ENCODE results near the gene UCKL1.
"Not testable (repeated sequence)": the region's sequence is repeated elsewhere in the genome, so short reads cannot be mapped to it uniquely, and the experiment has no call there.

UCKL1 gene

DNA sequence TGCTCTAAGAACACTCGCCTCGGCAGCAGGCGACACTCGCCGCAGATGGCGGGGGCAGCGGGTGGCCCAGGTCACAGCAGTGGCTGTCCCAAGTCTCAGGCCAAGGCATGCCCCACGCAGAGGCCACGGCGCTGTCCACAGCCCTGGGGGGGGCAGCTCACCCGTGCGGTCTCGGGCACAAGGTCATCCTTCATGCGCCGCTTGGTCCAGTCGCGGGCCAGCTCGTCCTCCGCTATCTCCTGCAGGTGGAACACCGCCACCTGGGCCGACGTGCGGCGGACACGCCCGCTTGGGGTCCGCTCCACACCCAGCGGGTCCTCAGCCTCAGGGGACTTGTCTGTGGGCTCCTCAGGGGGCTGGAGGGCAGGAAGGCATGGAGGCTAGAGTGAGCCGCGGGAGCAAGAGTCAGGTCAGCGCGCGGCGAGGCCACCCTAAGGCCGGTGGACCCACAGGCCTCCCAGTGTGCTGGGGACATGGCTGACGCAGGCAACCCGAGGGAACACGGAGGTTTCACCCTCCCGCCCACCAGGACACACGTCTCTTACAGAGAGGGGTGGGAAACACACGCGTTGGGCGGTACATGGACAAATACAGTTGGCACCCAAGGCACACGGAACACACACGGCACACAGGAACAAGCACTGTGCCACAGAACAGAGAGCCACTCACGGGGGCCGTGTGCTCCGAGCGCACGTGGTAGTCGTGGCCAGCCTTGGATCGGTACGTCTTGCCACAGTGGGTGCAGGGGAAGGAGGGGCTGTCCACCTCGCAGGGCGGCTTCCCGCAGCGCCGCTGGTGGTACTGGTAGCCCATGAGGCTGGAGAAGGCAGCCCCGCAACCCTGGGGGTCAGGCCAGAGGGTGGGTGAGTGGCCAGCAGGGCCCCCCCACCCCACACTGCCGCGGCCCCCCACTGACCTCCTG, 6.5 kb upstream of the UCKL1 start:
- no peaks in the 10 kb centered on the region for H3K9me3 ChIP-seq (ENCODE audit: control insufficient read depth, low read depth, low read length)
- H3K4me3 ChIP-seq (ENCODE audit: low read length) = no peak overlapping the region
- peaks cover 13% of the 10 kb centered on the region for H3K4me1 ChIP-seq (ENCODE audit: control insufficient read depth, low read depth, low read length)
- H3K36me3 ChIP-seq (ENCODE audit: control insufficient read depth, low read depth, low read length) = peaks cover 28% of the 10 kb centered on the region
- H3K27me3 ChIP-seq (ENCODE audit: control insufficient read depth, insufficient read depth, low read length) = no peaks in the 10 kb centered on the region
- no peak overlapping the region for H3K9ac ChIP-seq (ENCODE audit: low read length)
- no peak overlapping the region for H3K27ac ChIP-seq (ENCODE audit: low read length)

DNA sequence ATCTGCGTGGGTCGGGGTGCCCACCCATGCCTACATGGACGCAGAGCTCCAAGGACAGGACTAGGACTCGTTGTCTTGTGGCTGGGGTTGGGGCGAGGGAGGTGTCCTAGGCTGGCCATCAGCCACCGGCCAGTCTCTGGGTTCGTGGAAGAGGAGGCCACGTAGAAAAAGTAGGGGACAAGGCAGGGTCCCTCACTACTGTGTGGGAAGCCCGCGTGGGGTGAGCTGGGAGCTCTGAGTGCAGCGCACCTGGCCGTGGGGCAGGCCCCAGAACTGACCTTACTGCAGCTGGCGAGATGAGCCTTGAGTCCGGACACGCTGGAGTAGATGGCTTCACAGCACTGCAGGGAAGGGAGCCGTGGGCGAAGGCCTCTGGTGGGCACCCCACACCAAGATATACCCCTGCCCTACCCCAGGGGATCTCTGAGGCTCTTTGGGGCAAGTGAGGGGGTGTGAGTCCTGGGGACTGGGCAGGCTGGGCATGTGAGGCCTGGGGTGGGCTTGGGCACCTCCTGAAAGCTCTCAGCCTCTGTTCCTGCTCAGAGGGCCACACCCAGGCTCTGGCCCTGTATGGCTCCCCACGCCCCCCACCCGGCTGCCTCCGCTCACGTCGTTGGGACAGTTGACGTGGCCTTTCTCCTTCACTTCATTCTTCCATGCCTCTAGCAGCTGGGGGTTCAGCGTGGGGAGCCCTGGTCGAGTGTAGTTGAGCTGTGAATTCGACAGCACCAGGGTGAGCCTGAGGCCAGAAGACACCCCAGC, 5.6 kb upstream of the UCKL1 start:
- Histone ChIP-seq H3K9me3 (ENCODE audit: control insufficient read depth, low read depth, low read length) (no peaks in the 10 kb centered on the region), H3K4me1 (ENCODE audit: control insufficient read depth, low read depth, low read length) (peaks cover 13% of the 10 kb centered on the region), H3K36me3 (ENCODE audit: control insufficient read depth, low read depth, low read length) (peaks cover 28% of the 10 kb centered on the region), H3K9ac (ENCODE audit: low read length) (no peak overlapping the region), H3K27ac (ENCODE audit: low read length) (no peak overlapping the region), H3K27me3 (ENCODE audit: control insufficient read depth, insufficient read depth, low read length) (no peaks in the 10 kb centered on the region), H3K4me3 (ENCODE audit: low read length) (no peak overlapping the region)

DNA sequence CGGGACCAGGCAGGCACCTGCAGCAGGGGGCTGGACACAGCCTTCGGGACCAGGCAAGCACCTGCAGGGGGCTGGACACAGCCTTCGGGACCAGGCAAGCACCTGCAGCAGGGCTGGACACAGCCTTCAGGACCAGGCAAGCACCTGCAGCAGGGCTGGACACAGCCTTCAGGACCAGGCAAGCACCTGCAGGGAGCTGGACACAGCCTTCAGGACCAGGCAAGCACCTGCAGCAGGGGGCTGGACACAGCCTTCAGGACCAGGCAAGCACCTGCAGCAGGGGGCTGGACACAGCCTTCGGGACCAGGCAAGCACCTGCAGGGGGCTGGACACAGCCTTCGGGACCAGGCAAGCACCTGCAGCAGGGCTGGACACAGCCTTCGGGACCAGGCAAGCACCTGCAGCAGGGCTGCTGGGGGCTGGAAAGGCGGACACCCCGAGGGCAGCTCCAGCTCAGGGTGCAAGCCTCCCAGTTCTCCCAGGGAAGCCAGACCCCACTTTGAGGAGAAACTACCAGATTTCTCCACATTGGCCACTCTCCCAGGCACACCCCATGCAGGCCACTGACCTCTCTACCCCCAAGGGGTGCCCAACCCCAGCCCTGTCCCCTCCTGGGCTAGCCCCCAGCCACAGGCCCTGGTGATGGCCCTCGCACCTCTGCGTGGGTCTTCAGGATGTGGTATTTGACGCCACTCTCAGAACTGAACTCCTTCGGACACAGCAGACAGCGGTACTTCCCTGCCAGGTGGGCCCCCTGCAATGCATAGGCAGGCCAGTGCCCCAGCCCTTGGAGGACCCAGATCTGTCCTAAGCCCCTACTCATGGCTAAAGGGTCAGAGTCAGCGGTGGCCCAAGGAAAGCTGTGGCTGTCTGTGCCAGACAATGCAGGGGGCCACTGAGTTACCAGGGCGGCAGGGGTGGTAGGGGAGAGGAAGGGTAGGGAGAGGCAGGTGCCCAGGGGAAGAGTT, 4.7 kb upstream of the UCKL1 start:
- H3K27me3 ChIP-seq (ENCODE audit: control insufficient read depth, insufficient read depth, low read length); H3K9me3 ChIP-seq (ENCODE audit: control insufficient read depth, low read depth, low read length); H3K27ac ChIP-seq (ENCODE audit: low read length); H3K9ac ChIP-seq (ENCODE audit: low read length); H3K4me3 ChIP-seq (ENCODE audit: low read length): not testable (repeated sequence)
- Histone ChIP-seq H3K4me1 (ENCODE audit: control insufficient read depth, low read depth, low read length) (peaks cover 13% of the 10 kb centered on the region), H3K36me3 (ENCODE audit: control insufficient read depth, low read depth, low read length) (peaks cover 24% of the 10 kb centered on the region)

DNA sequence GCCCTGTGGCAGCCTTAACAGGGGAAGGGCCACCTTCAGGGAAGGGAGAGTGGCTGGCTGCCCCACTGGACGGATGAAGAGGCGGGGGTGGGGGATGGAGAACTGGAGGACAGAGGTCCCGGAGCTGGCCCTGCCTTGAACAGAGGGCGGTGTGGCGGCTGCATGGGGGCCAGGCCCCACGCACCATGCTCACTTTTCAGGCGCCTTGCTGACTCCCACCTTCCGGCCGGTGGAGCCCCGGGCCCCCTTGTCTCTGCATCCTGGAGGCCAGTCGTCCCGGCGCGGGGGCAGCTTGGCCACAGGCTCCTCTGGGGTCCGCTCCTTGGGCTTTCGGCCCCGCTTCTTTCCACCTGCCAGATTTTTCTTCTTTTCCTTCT, 3.5 kb upstream of the UCKL1 start:
- Histone ChIP-seq H3K36me3 (ENCODE audit: control insufficient read depth, low read depth, low read length) (peaks cover 24% of the 10 kb centered on the region), H3K27ac (ENCODE audit: low read length) (no peak overlapping the region), H3K9ac (ENCODE audit: low read length) (no peak overlapping the region)

DNA sequence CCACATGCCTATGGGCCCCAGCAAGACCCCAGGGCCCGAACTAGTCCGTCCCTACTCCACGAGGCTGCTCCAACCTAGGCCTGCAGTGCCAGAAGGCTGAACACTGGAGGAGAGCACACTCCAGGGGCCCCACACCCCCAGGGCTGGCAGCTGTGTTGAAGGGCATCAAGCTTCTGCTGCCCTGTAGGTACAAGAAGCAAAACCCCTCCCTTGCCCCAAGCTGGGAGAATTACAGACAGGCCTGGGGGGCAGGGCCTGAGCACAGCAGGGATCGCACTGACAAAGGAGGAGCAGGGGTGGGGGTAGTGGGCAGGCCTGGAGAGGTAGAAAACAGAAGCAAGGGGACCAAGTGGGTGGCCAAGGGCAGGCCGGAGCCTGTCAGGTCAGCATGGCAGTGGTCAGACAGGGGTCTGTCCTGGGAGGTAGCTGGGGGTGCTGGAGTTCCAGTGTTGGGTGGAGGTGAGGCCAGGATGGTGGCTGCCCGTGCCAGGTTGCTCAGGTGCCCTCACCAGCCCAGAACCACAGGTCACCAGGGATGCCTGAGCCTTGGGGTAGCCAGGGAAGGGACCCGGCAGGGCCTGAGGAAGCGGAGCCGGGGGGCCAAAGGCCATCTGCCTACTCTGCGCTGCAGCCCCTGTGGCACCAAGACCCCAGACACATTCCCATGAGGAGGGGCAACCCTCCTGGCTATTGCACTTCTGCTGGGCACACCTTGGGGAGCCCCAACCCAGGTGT, 2.9 kb upstream of the UCKL1 start:
- peaks cover 13% of the 10 kb centered on the region for H3K4me1 ChIP-seq (ENCODE audit: control insufficient read depth, low read depth, low read length)
- H3K4me3 ChIP-seq (ENCODE audit: low read length) = no peak overlapping the region
- H3K36me3 ChIP-seq (ENCODE audit: control insufficient read depth, low read depth, low read length) = peaks cover 24% of the 10 kb centered on the region
- H3K27ac ChIP-seq (ENCODE audit: low read length) = no peak overlapping the region
- no peaks in the 10 kb centered on the region for H3K9me3 ChIP-seq (ENCODE audit: control insufficient read depth, low read depth, low read length)
- no peak overlapping the region for H3K9ac ChIP-seq (ENCODE audit: low read length)
- H3K27me3 ChIP-seq (ENCODE audit: control insufficient read depth, insufficient read depth, low read length) = no peaks in the 10 kb centered on the region

More for the DNA sequence above, 3.5 kb upstream of the UCKL1 start:
- Histone ChIP-seq H3K9me3 (ENCODE audit: control insufficient read depth, low read depth, low read length) (no peaks in the 10 kb centered on the region), H3K4me3 (ENCODE audit: low read length) (no peak overlapping the region), H3K4me1 (ENCODE audit: control insufficient read depth, low read depth, low read length) (peaks cover 13% of the 10 kb centered on the region), H3K27me3 (ENCODE audit: control insufficient read depth, insufficient read depth, low read length) (no peaks in the 10 kb centered on the region)

DNA sequence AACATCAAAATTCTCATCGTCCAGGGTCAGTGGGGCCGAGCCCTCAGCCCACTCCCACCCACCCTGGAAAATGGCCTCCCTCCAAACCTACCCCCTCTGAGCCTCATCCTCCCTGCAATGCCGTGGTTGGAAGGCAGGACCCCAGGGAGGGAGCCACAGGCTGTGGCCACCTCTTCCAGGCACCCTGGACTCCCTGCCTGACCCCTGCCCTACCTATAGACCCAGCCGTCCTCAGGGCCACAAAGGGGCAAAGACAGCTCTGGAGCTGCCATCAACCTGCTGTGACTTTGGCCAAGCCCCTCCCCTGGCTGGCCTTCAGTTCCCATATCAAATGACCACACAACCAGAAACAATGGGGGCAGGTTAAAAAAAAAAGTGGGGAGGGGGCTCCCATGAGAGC, 2.3 kb upstream of the UCKL1 start:
- Histone ChIP-seq H3K36me3 (ENCODE audit: control insufficient read depth, low read depth, low read length) (peaks cover 18% of the 10 kb centered on the region), H3K27ac (ENCODE audit: low read length) (no peak overlapping the region), H3K27me3 (ENCODE audit: control insufficient read depth, insufficient read depth, low read length) (no peaks in the 10 kb centered on the region), H3K9me3 (ENCODE audit: control insufficient read depth, low read depth, low read length) (no peaks in the 10 kb centered on the region), H3K4me1 (ENCODE audit: control insufficient read depth, low read depth, low read length) (peaks cover 13% of the 10 kb centered on the region), H3K4me3 (ENCODE audit: low read length) (no peak overlapping the region), H3K9ac (ENCODE audit: low read length) (no peak overlapping the region)

DNA sequence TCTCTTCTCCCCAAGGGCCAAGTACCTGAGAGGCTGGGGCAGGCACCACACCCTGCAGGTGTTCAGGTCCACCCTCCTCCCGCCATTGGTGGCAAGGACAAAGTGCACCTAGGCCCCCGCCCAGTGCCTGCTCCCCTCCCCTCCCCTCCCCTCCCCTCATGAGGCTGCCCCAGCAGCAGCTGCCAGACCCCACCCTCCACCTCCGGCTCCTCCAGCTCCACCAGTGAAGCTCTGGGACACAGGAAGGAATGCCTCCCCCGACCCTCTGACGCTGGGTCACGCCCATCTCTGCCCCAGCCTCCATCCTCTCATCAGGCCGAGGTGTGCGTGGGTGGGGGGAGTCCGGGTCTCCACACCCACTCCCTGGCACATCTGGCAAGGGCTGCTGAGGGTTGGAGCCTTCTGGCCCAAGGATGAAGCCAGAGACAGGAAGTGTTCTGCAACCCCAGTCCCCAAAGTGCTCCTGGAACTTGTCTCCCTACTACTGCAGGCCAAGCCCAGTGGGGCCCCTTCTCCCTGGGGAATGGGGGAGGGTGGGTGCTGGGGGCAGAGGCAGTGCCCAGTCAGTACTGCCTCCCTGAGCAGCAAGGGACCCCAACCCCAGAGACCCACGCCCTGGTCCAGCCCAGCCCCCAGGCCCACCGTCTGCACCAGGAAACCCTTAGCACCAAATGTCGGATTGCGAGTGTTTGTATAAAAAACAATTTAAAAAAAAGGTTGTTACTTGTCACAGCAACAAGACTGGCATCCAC, 1.6 kb upstream of the UCKL1 start:
- Histone ChIP-seq H3K27ac (ENCODE audit: low read length) (peak overlapping the region; percentile 85), H3K9me3 (ENCODE audit: control insufficient read depth, low read depth, low read length) (no peaks in the 10 kb centered on the region), H3K36me3 (ENCODE audit: control insufficient read depth, low read depth, low read length) (peaks cover 16% of the 10 kb centered on the region), H3K4me1 (ENCODE audit: control insufficient read depth, low read depth, low read length) (peaks cover 13% of the 10 kb centered on the region), H3K9ac (ENCODE audit: low read length) (peak overlapping the region; percentile 83), H3K27me3 (ENCODE audit: control insufficient read depth, insufficient read depth, low read length) (no peaks in the 10 kb centered on the region), H3K4me3 (ENCODE audit: low read length) (peak overlapping the region; percentile 71)

DNA sequence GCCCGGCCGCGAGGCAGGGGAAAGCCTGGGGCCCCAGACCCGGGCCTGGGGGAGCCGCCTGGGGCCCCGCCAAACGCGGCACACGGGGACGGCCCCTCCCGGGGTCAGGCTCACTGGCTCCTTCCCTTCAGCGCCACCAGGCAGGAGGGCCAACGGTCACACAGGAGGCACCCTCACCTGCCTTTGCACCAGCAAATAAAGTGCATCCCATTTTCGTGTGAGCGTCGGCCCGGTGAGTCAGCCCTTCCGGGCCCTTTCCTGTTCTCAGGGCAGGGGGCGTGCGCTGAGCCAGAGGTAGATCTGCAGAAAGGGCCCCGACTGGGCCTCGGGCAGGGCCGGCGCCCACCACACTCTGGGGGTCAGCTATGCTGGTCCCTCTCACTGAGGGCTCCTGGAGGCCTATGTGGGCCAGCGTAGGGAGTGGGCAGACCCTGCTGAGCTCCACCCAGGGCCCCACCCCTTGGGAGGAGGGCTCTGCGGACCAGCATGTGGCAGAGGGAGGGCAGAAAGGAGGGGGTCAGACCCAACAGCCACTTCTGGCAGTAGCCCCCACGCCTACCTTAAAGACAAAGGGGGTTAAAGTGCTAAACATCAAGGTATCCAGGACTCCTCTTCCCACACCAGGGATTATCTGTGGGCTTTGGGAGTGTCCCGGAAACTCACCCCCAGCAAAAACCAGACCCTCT, 931 bp upstream of the UCKL1 start:
- Histone ChIP-seq H3K4me1 (ENCODE audit: control insufficient read depth, low read depth, low read length) (peaks cover 13% of the 10 kb centered on the region), H3K27me3 (ENCODE audit: control insufficient read depth, insufficient read depth, low read length) (no peaks in the 10 kb centered on the region), H3K9ac (ENCODE audit: low read length) (peak overlapping the region; percentile 83), H3K9me3 (ENCODE audit: control insufficient read depth, low read depth, low read length) (no peaks in the 10 kb centered on the region), H3K4me3 (ENCODE audit: low read length) (peak overlapping the region; percentile 71), H3K36me3 (ENCODE audit: control insufficient read depth, low read depth, low read length) (peaks cover 11% of the 10 kb centered on the region), H3K27ac (ENCODE audit: low read length) (peak overlapping the region; percentile 85)

DNA sequence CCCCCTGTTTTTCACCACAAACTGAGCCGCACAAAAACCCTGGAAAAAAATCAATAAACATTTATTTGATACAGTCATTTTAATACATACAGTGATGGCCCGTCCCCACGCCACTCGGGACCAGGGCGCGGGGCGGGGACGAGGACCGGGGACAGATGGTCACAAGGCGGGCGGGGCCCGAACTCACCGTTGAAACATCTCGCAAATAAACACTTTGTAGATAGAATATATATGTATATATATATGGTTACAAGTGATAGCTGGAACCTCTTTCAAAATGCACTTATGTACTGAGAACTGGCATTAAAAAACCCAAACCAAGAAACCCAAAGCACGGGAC, 418 bp upstream of the UCKL1 start:
- Histone ChIP-seq H3K4me1 (ENCODE audit: control insufficient read depth, low read depth, low read length) (peaks cover 13% of the 10 kb centered on the region), H3K27ac (ENCODE audit: low read length) (no peak overlapping the region), H3K27me3 (ENCODE audit: control insufficient read depth, insufficient read depth, low read length) (no peaks in the 10 kb centered on the region), H3K9me3 (ENCODE audit: control insufficient read depth, low read depth, low read length) (no peaks in the 10 kb centered on the region), H3K36me3 (ENCODE audit: control insufficient read depth, low read depth, low read length) (peaks cover 6% of the 10 kb centered on the region), H3K9ac (ENCODE audit: low read length) (peak overlapping the region; percentile 83), H3K4me3 (ENCODE audit: low read length) (peak overlapping the region; percentile 71)

DNA sequence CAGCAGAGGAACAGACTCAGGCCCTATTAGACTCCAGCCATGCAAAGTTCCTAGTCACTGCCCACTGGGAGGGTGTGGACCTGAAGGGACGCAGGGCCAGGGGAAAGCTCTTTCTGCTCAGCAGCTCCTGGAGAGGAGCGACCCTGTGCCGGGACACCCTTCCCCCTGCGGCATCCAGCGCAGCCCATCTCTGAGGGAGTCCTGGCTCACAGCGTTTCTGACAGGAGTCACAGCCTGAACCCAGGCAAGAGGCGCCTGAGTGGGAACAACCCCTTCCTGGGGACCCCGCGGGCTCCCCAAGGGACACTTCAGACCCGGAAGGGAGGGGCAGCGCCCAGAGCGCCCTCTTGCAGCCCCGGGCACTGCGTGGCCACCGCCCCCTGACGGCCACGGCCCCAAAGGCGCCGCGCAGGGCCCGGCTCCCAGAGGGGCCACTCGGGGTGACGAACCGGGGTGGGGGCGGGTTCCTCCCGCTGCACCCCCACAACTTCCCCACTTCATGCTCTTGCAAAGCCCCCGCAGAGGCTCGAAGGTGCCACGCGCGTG, 862 bp downstream of the UCKL1 start:
- H3K27ac ChIP-seq (ENCODE audit: low read length) = no peak overlapping the region
- H3K9me3 ChIP-seq (ENCODE audit: control insufficient read depth, low read depth, low read length) = no peaks in the 10 kb centered on the region
- H3K4me3 ChIP-seq (ENCODE audit: low read length) = peak overlapping the region; percentile 88
- H3K36me3 ChIP-seq (ENCODE audit: control insufficient read depth, low read depth, low read length) = no peaks in the 10 kb centered on the region
- H3K27me3 ChIP-seq (ENCODE audit: control insufficient read depth, insufficient read depth, low read length) = no peaks in the 10 kb centered on the region
- H3K9ac ChIP-seq (ENCODE audit: low read length) = peak overlapping the region; percentile 87
- H3K4me1 ChIP-seq (ENCODE audit: control insufficient read depth, low read depth, low read length) = peaks cover 13% of the 10 kb centered on the region

Measured in iPS-18a (cell line).